Fibroblast of peridontal ligament (primary cell): Measurements from ENCODE around the gene KNG1.
"Not testable (repeated sequence)": the region's sequence is repeated elsewhere in the genome, so short reads cannot be mapped to it uniquely, and the experiment has no call there.

Experiments used
- DNase-seq: peaks from one replicate; pipeline ENCODE4 v3.0.0-alpha.2; 2010; ENCODE audit errors: extremely low read depth

KNG1 gene

GRCh38 chr3:186708983-186709679 is 8.0 kb upstream of the KNG1 start:
- no peak for DNase-seq

GRCh38 chr3:186710694-186711093 is 6.5 kb upstream of the KNG1 start:
- not testable (repeated sequence) for DNase-seq

- DNase-seq, result no peak
These were observed 3.7 kb upstream of the KNG1 start for GRCh38 chr3:186713499-186713898.

- no peak for DNase-seq
These were observed 3.0 kb downstream of the KNG1 start for GRCh38 chr3:186719945-186720739.

- DNase-seq, result no peak
These were observed 5.3 kb downstream of the KNG1 start for GRCh38 chr3:186722457-186722856.

GRCh38 chr3:186724911-186725310 is 7.8 kb downstream of the KNG1 start:
- no peak for DNase-seq

GRCh38 chr3:186732169-186732766 is 15.1 kb downstream of the KNG1 start:
- no peak for DNase-seq

- no peak for DNase-seq
These were observed 25.6 kb downstream of the KNG1 start for GRCh38 chr3:186742618-186743380.

GRCh38 chr3:186743666-186744065 is 26.5 kb downstream of the KNG1 start:
- no peak for DNase-seq

- DNase-seq, result no peak
These were observed 28.8 kb downstream of the KNG1 start for GRCh38 chr3:186746008-186746407.

- DNase-seq, result no peak
These were observed 33.2 kb downstream of the KNG1 start for GRCh38 chr3:186750316-186750715.

GRCh38 chr3:186751480-186751879 is 34.3 kb downstream of the KNG1 start:
- no peak for DNase-seq

- DNase-seq, result no peak
These were observed 36.8 kb downstream of the KNG1 start for GRCh38 chr3:186754006-186754405.

GRCh38 chr3:186754871-186755270 is 37.7 kb downstream of the KNG1 start:
- no peak for DNase-seq

GRCh38 chr3:186757214-186757613 is 40.1 kb downstream of the KNG1 start:
- DNase-seq, result no peak

- no peak for DNase-seq
These were observed 40.6 kb downstream of the KNG1 start for GRCh38 chr3:186757686-186758220.

GRCh38 chr3:186759231-186759930 is 42.2 kb downstream of the KNG1 start:
- DNase-seq, result no peak

GRCh38 chr3:186760141-186760833 is 43.1 kb downstream of the KNG1 start:
- DNase-seq, result no peak

GRCh38 chr3:186760897-186761447 is 43.8 kb downstream of the KNG1 start:
- no peak for DNase-seq

GRCh38 chr3:186772281-186772694 is 55.1 kb downstream of the KNG1 start:
- DNase-seq, result no peak
